Umbilical cord (tissue), 2 donors: Measurements from ENCODE around the gene PSENEN. TPM values are rescaled to one million over a fixed set of nuclear protein-coding genes. Genes with fewer than 3 reads are reported as not detected.

Source experiments
- DNase-seq: peaks from one replicate; pipeline ENCODE4 v3.0.0-alpha.2; 2015; ENCODE audit warnings: low spot score
- total RNA-seq: library from RNA; depleted of rRNA; stranded (reverse); fragments of >200 nt; gene quantifications from one replicate; pipeline ENCODE4 v1.2.3, GENCODE V29; 2014; ENCODE audit warnings: low replicate concordance; ENCODE audit not compliant: insufficient read depth

The PSENEN gene, protein sequence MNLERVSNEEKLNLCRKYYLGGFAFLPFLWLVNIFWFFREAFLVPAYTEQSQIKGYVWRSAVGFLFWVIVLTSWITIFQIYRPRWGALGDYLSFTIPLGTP
- total RNA-seq, result 3.6 TPM

DNA sequence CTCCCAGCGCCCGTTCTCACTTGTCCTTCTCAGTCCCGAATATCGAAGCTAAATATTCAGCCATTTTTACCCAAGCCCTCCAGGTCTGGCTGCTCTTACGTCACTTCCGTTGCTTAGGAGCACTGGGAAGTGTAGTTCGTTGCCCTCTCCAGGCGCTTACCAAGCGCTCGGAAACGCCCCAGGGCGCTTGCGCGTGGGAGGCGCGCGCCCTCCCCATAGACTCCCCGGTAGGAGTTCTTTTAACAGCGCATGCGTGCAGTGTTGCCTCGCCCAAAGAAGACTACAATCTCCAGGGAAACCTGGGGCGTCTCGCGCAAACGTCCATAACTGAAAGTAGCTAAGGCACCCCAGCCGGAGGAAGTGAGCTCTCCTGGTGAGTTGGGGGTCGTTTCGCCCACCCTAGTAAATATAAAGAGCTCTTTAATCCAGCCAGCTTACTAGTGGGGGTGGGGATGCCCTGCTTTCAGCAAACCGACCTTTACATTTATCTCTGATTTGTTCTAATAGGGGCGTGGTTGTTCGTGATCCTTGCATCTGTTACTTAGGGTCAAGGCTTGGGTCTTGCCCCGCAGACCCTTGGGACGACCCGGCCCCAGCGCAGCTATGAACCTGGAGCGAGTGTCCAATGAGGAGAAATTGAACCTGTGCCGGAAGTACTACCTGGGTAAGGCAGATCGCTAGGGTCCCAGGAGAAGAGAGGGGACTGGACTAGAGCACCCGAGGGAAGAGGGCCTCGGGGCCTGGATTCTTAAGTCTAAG is at the start of gene PSENEN, which contains the start of gene U2AF1L4:
Gene PSENEN, plus strand, starts transcription at position 324 of the 759 bp plus-strand sequence. Its CDS starts 280 bp downstream, at position 604.
Gene U2AF1L4, minus strand, starts transcription at position 91 of the 759 bp plus-strand sequence. Its CDS starts 27 bp downstream, at position 64.
- DNase-seq, result peak; percentile 100

- no peak for DNase-seq
Observed at GRCh38 chr19:35695895-35696422, 49.5 kb upstream of the PSENEN start.

GRCh38 chr19:35696835-35697234 is 48.6 kb upstream of the PSENEN start:
- DNase-seq, result no peak

- peak; percentile 99 for DNase-seq
Observed at GRCh38 chr19:35702223-35703012, 43.0 kb upstream of the PSENEN start.

GRCh38 chr19:35703343-35703742 is 42.1 kb upstream of the PSENEN start:
- DNase-seq, result no peak

GRCh38 chr19:35704218-35704617 is 41.2 kb upstream of the PSENEN start, which contains the start of gene ZBTB32:
Gene ZBTB32, plus strand, starts transcription at chr19:35704558. Its CDS starts 10,069 bp downstream, at chr19:35714627.
- DNase-seq, result peak; percentile 45

- DNase-seq, result no peak
Observed at GRCh38 chr19:35708391-35708790, 37.1 kb upstream of the PSENEN start.

- no peak for DNase-seq
Observed at GRCh38 chr19:35710784-35711723, 34.4 kb upstream of the PSENEN start.

GRCh38 chr19:35712567-35713505 is 32.6 kb upstream of the PSENEN start:
- DNase-seq, result no peak

GRCh38 chr19:35713506-35713850 is 32.0 kb upstream of the PSENEN start:
- DNase-seq, result no peak

DNA sequence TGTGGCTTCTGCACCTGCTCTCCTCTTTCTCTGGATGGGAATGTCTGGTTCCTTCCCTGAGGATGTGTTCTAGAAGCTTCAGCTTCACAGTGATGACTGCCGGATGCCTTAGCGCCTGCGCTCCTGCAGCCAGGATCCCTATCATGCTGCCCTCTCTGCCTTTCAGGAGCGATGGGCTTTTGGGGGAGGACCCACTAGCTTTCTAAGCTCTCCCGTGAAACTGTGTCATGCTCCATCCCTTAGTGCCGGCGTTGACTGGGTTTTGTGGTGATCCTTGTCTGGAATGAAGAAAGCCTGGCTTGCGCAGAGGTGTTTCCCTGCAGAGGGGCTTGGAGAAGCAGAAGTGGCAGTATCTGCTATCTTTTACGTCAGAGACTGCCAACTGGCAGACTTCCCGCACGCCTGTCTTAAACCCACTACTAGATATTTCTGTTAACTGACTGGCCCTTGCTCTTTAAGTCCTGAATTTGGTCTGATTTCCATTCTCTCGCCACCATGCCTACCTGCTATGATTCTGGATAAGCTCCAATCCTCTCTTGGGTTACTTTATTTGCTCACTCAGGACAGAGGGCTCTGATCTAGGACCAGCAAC is 31.5 kb upstream of the PSENEN start:
- DNase-seq, result no peak

GRCh38 chr19:35714601-35715354 is 30.7 kb upstream of the PSENEN start:
- DNase-seq, result no peak

- DNase-seq, result no peak
Observed at GRCh38 chr19:35715355-35715809, 30.1 kb upstream of the PSENEN start.

- DNase-seq, result peak; percentile 59
Observed at GRCh38 chr19:35715981-35716800, 29.3 kb upstream of the PSENEN start.

GRCh38 chr19:35716801-35717664 is 28.4 kb upstream of the PSENEN start:
- DNase-seq, result peak; percentile 98

GRCh38 chr19:35717665-35718344 is 27.6 kb upstream of the PSENEN start, which contains the start of gene KMT2B:
Gene KMT2B, plus strand, starts transcription at chr19:35718003. Its CDS starts 16 bp downstream, at chr19:35718019.
- no peak for DNase-seq
